BE2C (cell line): Measurements from ENCODE around the gene POLR2L.

Experiments used
- DNase-seq: peaks from one replicate; pipeline ENCODE4 v3.0.0-alpha.2; 2020
- H3K27me3 ChIP-seq: fragments of 250-450 bp; sonication (Bioruptor Pico); 2 replicates; pipeline ENCODE4 v1.5.1; 2020; ENCODE audit warnings: mild to moderate bottlenecking
- H3K36me3 ChIP-seq: fragments of 250-450 bp; sonication (Bioruptor Pico); 2 replicates; pipeline ENCODE4 v1.5.1; 2020; ENCODE audit warnings: mild to moderate bottlenecking
- H3K4me1 ChIP-seq: fragments of 250-450 bp; sonication (Bioruptor Pico); 2 replicates; pipeline ENCODE4 v1.5.1; 2020
- H3K4me3 ChIP-seq: 2 replicates; pipeline ENCODE4 v1.5.1; 2011; ENCODE audit warnings: low read depth, low read length
- H3K9me3 ChIP-seq: fragments of 250-450 bp; sonication (Bioruptor Pico); 2 replicates; pipeline ENCODE4 v1.5.1; 2020
- CTCF ChIP-seq: IDR thresholded peaks from 2 replicates; pipeline ENCODE4 v1.5.1; 2012; ENCODE audit warnings: mild to moderate bottlenecking, low read depth, low read length

Gene POLR2L

GRCh38 chr11:871472-871871 lies 29.1 kb upstream of the POLR2L start:
- Histone ChIP-seq H3K4me3 (no peak overlapping the region), H3K4me1 (no peaks in the 10 kb centered on the region), H3K36me3 (no peaks in the 10 kb centered on the region; the same call in 1 of the 2 replicates), H3K27me3 (no peaks in the 10 kb centered on the region), H3K9me3 (no peaks in the 10 kb centered on the region)
- no peak for DNase-seq
- TF ChIP-seq CTCF, result no peak

- Histone ChIP-seq H3K4me3 (no peak overlapping the region), H3K36me3 (no peaks in the 10 kb centered on the region; the same call in 1 of the 2 replicates), H3K27me3 (no peaks in the 10 kb centered on the region), H3K4me1 (no peaks in the 10 kb centered on the region), H3K9me3 (no peaks in the 10 kb centered on the region)
- no peak for TF ChIP-seq CTCF
- no peak for DNase-seq
Measured at GRCh38 chr11:870418-870817, 28.1 kb upstream of the POLR2L start.

GRCh38 chr11:870127-870413 lies 27.7 kb upstream of the POLR2L start:
- no peaks in the 10 kb centered on the region for H3K4me1 ChIP-seq
- H3K36me3 ChIP-seq, result no peaks in the 10 kb centered on the region; the same call in 1 of the 2 replicates
- no peak for DNase-seq
- H3K9me3 ChIP-seq, result no peaks in the 10 kb centered on the region
- peak; percentile 17; the same call in 1 of the 2 replicates for TF ChIP-seq CTCF
- H3K27me3 ChIP-seq, result no peaks in the 10 kb centered on the region
- no peak overlapping the region for H3K4me3 ChIP-seq

- Histone ChIP-seq H3K27me3 (no peaks in the 10 kb centered on the region), H3K9me3 (no peaks in the 10 kb centered on the region), H3K36me3 (no peaks in the 10 kb centered on the region; the same call in 1 of the 2 replicates), H3K4me3 (no peak overlapping the region), H3K4me1 (no peaks in the 10 kb centered on the region)
- TF ChIP-seq CTCF, result no peak
- DNase-seq, result no peak
Measured at GRCh38 chr11:869399-870126, 27.2 kb upstream of the POLR2L start.

- no peaks in the 10 kb centered on the region; the same call in 1 of the 2 replicates for H3K36me3 ChIP-seq
- no peak for DNase-seq
- H3K27me3 ChIP-seq, result no peaks in the 10 kb centered on the region
- no peaks in the 10 kb centered on the region for H3K4me1 ChIP-seq
- TF ChIP-seq CTCF, result no peak
- no peaks in the 10 kb centered on the region for H3K9me3 ChIP-seq
- no peak overlapping the region for H3K4me3 ChIP-seq
Measured at GRCh38 chr11:868802-869201, 26.5 kb upstream of the POLR2L start.

GRCh38 chr11:868394-868793 lies 26.1 kb upstream of the POLR2L start:
- DNase-seq, result no peak
- Histone ChIP-seq H3K4me1 (no peaks in the 10 kb centered on the region), H3K4me3 (no peak overlapping the region), H3K36me3 (no peaks in the 10 kb centered on the region; the same call in 1 of the 2 replicates), H3K9me3 (no peaks in the 10 kb centered on the region), H3K27me3 (no peaks in the 10 kb centered on the region)
- no peak for TF ChIP-seq CTCF
